HG03521 (cell line): ENCODE data around the gene RYR3.
"Not testable (repeated sequence)": the region's sequence is repeated elsewhere in the genome, so short reads cannot be mapped to it uniquely, and the experiment has no call there.

Source experiments
- ATAC-seq: cut with Tn5 transposase; IDR thresholded peaks from one replicate; pipeline ENCODE4 v1.9.1; 2021; ENCODE audit warnings: mild to moderate bottlenecking, moderate library complexity; ENCODE audit not compliant: unreplicated experiment

Gene RYR3

DNA sequence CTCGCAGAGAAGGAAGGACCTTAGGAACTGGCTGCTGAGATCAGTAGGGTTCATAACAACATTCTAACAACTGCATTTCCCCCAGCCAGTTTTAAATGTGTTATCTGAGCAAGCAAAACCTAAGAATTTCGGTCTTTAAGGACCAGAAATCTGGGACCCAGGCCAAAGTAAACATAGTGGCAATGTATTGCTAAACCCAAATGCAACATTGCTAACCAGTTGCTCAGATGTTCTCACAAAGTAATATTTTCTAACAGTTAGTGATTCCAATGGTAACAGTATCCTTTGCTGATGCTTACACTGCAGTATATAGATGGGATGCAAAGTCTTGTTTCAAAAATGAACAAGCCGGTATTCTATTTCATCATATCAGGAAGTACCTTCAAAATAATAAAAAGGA lies 254.3 kb downstream of the RYR3 start:
- ATAC-seq, result no peak

DNA sequence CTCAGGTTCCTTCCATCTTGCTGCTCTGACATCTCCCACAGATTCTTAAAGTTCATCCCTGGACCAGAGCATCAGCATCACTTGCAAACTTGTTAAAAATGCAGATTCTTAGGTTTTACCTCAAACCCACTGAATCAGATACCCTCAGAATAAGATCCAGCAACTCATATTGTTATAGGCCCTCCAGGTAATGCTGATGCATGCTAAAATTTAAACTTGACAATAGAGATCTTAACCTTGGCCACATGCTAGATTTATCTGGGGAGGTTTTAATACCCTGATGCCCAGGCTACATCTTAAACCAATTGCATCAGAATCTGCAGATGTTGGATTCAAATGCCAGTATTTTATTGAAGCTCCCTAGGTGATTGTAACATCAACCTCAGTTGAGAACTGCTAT lies 256.9 kb downstream of the RYR3 start:
- no peak for ATAC-seq

DNA sequence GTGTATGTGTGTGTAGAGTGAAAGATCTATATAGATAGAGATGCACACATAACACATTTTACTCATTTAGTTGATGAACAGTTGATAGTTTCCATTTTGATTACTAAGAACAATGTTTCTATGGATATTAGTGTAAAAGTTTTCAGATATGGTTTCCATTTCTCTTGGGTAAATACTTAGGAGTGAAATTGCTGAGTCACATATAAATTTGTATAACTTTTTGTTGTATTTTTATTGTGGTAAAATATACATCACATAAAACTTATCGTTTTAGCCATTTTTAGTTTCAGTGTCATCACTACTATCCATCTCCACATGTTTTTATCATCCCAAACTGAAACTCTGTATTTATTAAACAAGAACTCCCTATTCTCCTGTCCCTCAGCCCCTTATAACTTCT lies 258.3 kb downstream of the RYR3 start:
- ATAC-seq, result no peak

DNA sequence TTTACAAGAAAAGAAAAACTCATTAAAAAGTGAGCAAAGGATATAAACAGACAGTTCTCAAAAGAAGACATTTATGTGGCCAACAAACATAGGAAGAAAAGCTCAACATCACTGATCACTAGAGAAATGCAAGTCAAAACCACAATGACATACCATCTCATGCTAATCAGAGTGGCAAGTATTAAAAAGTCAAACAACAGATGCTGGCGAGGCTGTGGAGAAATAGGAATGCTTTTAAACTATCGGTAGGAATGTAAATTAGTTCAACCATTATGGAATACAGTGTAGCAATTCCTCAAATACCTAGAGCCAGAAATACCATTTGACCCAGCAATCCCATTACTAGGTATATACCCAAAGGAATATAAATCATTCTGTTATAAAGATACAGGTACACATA lies 267.1 kb downstream of the RYR3 start:
- not testable (repeated sequence) for ATAC-seq

DNA sequence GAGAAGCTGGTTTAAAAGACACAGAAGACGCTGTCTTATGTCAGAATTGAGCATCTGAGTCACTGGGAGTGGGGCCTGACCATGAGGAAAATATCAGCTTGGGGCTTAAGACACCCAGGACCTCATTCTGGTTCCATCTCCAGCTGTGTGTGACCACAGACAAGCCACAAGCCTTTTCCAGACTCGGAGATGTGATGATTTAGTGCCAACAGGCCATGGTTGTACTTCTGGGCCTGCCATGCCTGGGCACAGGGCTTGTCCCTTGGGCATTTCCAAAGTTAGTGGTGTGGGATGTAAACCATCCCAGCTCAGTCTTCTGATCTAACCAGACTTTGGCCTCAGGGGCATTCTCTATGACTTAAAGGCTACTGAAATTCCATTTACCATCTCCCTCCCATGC lies 269.8 kb downstream of the RYR3 start:
- ATAC-seq, result no peak

DNA sequence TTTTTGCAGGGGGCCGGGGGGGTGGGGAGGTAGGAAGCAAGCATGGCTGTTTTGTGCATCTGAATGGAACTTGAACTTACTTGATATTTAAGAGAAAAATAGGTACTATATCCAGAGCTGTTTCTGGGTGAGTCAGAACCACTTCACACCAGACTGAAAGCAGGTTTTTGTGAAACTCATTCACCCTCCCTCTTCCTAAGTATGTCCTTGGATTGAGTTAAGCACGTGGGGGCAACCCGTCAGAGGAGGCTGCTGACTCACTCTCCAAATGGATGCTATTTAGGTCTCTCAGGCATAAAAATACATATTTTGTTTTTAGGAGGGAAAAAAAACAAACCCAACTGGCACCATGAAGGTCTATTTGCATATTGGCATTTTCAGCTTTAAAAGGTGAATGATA lies 270.3 kb downstream of the RYR3 start:
- ATAC-seq, result no peak

DNA sequence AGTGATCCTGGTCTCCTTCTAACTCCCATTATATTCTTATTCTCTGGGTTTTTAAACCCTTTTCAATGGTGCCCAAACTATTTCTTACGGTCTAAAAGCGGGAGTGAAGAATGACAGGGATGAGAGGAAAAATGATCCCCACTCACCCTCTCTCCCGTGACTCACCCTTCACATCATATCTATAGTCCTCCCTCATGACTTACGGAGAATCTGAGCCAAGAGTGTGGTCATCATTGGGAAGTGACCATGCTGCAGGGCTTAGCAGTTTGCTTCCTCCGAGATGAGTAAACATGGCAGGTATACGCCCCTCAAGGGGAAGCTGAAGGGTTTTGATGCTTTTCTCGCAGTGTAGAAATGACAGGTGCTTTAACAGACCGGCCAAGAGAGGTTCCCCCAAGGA lies 274.0 kb downstream of the RYR3 start:
- ATAC-seq, result no peak

DNA sequence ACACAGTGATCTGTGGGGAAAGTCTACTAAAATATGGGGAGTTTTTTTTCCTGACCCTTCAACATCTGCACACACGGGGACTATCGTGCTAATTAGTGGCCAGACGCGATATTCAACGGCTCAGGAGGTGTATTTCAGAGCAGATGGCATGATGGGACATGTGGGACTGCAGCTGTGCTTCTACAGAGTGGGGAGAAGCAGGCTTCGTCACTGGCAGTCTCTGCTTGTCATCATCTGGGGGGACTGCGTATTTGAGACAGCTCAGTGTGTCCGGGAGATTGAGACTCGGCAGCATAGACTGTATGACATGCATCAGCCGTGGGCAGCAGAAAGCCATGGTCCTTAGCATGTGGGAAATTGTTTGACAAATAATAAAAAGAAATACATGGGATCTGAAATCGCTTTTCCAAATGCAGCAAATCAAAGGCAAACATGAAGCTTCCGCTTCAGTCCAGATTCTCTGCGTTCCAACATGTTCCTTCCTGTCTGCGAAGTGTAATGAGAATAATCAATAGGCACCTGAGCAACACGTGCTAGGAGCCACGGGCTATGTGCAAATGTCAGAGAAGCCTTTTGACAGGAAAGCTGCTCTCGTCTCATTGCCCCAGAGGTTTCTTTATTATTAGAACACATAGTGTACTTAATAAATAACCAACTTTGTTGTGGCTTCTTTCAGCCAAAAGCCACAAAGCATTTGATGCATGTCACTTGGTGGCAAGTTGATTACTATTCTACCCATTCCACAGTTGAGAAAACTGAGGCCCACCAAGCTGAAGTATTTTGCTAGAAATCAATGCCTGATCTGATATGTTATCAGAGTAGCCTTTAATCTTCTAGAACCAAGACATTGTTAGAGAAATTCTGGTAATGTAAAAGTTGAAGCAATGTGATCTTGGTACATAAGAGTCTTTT lies 276.3 kb downstream of the RYR3 start:
- no peak for ATAC-seq

DNA sequence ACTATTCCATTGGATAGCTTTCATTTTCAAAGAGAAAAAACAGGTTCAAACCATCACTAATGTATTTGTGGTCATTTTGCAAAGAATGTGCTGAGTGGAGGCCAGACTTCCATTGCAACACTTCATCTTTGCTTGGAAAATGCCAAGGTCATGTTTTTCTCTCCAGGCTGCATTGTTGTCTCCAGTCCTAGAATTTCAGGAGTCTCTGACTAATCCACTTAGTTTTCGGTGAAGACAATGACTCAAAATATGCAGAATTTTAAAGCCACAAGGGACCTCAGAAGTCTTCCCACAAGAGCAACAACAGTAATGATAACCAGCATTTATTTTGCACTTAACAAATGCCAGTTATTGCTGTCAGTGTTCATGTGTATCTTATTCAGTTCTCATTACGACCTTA lies 277.0 kb downstream of the RYR3 start:
- no peak for ATAC-seq

DNA sequence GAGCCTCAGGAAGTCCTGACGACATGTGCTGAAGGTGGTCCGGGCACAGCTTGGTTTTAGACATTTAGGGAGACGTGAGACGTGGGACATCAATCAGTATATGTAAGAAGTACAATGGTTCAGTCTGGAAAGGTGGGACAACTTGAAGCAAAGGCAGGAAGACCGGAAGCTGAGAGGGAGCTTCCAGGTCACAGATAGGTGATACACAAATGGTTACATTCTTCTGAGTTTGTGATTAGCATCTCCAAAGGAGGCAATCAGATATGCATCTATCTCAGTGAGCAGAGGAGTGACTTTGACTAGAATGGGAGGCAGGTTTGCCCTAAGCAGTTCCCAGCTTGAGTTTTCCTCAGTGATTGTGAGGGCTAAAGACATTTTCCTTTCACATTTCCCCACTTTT lies 282.1 kb downstream of the RYR3 start:
- no peak for ATAC-seq

DNA sequence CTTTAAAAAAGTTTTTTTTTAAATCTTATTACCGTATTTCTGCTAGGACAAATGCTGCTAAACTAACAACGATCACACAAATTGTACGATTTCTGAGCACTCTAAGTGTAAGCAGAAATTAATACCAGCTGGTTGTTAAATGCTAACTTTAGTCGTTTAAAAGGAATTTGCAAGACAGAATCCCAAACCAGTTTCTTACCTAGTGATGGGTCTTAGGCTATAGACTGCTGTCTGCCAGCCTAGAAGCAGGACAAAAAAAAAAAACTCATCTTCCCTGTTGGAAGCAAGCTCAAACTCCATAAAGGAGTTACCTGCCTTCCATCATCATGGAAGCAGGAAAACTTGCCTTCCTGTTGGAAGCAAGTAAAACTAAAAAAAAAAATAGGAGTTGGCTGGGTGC lies 287.6 kb downstream of the RYR3 start:
- not testable (repeated sequence) for ATAC-seq

DNA sequence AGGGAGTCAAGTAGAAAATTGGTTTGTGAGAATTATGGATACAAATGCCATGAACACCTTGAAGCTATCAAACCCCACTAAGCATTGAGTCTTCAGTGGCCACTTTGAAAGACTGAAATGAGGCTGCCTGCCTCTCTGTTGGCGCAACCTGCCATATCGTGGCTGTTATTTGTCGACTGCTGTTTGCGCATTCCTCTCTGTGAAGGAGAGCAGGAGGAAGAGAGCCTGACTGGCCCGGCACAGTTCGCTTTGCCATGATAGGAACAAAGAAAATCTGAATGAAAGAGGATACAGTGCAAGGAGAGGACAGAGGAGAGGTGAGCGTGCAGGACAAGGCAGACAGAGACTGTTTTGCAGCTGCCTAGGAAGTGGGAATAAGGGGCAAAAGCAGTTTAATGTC lies 289.4 kb downstream of the RYR3 start:
- ATAC-seq, result no peak

DNA sequence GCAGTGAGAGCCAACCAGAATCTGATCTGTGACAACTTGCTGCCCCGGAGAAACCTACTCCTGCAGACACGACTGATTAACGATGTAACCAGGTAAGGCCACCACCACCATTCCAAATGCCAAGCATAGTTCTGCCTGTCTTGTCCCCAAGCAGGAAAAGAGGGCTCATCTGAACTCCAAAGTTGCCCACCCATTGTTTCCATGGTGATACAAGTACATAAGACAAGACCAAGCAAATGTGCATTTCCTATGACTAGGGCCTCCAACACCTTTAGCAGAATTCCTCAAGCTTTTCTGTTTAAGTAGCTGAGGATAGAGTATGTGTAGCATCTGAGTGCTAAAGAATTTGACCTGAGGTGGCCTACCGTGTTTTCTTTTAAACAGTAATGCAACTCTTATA lies 290.7 kb downstream of the RYR3 start:
- ATAC-seq, result no peak

DNA sequence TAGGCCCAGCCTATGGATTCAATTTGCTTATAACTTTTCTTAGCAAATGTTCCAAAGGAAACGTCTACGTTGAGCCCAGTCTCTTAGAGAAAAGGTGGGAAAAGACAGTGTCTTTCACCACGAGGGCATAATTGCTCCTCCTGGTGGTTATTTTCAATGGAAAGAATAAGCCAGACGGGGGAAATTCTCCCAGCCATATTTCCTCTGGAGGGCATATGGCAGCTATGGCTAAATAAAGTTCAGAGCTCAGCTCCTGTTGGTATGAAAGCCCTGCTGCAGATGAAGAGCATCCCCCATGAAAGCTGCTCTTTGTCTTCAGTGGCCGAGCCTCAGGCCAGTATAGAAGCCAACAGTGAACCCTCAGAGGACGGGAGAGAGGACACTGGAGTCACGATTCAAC lies 297.9 kb downstream of the RYR3 start:
- no peak for ATAC-seq

DNA sequence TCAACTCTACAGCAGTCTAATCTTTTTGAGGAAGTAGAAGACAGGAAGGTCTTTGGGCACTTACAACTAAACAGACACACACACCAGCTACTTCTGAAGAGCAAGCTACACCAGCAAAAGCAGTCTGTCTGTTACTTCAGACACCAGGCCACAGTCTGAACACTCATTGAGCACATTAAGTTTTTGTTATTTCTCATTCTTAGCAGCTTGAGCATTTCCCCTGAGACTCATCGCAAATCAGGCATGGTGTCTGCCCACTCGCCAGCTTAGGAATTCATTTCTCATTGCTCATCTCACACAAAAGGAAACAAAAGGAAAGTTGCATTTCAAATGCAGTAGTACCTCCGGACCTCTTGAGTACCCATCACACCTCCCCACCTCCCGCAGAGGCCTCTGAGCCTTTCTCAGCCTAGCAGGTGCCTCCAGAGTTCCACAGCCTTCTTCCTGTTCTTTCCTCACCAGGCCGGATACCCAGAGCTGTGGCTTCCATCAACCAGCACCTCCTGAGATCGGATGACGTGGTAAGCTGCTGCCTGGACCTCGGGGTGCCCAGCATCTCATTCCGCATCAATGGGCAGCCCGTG lies 302.0 kb downstream of the RYR3 start:
- no peak for ATAC-seq

DNA sequence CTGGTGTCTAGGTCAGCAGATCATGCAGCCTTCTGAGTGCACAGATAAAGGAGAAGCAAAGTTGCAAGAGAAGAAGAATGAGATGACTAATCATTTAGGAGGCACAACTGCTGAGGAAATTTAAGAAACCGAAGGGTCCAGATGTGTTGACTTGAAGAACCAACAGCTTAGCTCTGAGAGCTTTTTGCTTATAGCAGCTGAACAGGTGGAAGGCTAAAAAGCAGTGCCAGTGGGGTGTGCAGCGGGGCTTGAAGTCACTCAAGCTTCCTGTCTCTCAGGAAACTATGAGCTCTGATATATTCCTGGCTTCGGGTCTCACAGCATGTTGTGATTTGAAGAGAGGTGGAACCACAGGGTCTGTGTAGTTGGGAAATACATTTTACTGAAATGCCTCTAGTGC lies 305.7 kb downstream of the RYR3 start:
- ATAC-seq, result no peak

DNA sequence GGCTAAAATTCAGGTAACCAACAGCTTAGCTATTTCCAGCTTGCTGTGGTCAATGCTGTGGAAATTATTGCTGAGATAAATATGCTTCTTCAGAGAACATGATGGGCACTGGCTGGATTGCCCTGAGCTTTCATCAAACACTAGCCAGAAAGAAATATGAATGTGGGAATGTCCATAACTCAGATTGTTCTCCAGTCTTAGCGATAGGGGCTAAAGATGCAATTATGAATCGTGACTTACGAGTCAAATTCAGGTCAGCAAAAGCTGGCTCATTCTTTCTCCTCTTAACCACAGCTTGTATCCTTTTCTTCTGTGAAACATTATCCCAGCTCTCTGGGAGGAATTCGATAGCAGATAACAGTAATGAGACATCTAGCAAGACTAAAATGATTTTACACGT lies 307.6 kb downstream of the RYR3 start:
- ATAC-seq, result no peak

DNA sequence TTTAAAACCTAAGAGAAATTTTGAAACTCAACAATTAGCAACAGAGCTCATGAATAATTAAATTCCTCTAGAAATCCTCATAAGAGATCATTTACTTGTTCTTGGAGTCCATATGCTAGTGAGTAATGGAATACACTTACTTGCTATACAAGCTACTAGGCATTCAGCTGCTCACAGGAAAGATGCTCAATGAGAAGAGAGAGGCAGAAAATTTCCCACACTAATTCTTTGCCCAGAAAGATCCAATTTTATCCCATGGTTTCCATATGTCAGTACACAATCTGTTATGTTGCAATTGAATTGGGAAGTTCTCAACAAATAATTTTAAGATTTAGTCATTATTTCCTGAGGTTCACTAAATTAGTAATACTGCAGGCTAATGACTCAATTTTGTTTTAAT lies 310.4 kb downstream of the RYR3 start:
- no peak for ATAC-seq

DNA sequence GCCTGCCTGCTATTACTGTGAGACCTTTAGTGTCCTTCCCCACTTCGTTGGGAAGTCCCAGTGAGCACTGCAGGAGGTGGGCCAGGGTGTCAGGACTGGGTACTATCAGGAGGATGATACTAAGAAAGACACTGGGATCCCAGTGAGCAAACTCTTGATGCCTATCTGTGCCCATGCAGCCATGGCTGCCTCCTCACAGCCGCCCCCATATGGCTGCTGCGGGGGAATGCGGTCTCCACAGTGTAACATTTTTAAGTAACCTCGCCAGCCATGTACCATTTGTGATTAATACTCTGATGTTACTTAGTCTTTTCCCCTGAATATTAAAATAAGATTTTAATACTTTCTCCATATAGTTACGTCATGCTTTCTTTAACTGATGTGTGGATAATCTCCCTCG lies 312.2 kb downstream of the RYR3 start:
- no peak for ATAC-seq

DNA sequence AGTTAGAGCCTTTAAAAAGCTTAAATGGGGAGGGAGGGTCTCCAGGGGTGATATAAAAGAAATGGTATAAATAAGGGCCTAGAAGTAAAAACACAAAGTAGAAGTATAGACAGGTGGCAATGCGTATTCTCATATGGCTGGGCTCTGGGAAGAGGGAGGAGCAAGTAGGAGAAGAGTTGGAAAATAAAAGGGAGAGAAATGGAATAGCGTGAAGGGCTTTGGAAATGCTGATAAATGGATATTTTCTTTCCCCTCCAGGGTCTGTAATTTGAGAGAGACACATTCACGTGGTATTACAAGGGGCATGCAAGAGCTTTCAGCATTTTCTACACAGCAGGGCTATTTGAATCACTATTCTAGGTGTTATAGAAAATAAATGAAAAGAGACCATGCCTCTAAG lies 313.7 kb downstream of the RYR3 start:
- no peak for ATAC-seq

DNA sequence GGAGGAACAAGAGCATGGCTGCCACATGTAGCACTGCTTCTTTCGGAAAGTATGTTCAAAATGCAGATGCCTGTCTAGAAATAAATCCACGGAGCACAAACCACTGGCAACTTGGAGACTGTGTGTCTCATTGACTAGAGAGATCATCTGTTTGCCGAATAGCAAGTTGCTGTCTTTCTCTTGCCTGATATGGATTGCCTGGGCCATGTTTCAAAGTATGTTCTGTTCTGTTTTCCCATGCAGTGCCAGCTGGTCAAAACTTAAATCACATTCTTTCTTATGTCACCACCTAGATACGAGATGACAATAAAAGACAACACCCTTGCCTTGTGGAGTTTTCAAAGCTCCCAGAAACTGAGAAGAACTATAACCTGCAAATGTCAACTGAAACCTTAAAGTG lies 318.9 kb downstream of the RYR3 start:
- ATAC-seq, result no peak

DNA sequence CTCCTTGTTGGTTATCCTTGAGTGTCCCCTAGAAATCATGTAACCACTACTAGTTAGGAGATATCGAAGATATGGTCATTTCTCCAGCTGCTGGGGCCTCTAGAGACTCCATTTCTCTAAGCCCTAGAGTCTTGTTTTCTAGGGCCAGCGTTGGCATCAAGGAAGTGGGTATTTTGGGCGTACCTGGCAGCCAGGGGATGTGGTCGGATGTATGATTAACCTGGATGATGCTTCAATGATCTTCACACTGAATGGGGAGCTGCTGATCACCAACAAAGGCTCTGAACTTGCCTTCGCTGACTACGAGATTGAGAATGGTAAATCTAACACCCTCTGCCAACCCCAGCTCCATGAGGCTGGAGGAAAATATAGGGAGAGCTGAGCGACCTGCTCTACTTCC lies 325.5 kb downstream of the RYR3 start:
- ATAC-seq, result no peak

DNA sequence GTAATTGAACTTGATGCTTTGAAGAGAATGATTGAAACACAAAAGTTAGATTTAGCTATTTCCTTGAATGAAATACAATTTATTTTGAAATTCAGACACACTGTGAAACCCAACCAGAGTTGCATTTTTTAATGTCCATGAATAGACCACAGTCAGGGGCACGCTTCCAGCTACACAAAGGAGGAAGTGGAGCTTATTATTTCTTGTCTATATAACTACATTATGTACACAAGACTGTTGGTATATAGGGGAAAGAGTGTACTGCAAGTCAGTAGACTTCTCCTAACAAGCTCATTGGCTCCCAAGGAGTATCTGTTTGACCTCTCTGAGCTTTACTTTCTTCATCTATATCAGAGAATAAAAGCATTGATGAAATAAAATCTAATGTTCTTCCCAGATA lies 326.2 kb downstream of the RYR3 start:
- no peak for ATAC-seq
